Measurements from ENCODE around the gene PER1.
A peak's percentile ranks its signal among the peaks of the same experiment; 100 is the strongest.

The PER1 gene

DNA sequence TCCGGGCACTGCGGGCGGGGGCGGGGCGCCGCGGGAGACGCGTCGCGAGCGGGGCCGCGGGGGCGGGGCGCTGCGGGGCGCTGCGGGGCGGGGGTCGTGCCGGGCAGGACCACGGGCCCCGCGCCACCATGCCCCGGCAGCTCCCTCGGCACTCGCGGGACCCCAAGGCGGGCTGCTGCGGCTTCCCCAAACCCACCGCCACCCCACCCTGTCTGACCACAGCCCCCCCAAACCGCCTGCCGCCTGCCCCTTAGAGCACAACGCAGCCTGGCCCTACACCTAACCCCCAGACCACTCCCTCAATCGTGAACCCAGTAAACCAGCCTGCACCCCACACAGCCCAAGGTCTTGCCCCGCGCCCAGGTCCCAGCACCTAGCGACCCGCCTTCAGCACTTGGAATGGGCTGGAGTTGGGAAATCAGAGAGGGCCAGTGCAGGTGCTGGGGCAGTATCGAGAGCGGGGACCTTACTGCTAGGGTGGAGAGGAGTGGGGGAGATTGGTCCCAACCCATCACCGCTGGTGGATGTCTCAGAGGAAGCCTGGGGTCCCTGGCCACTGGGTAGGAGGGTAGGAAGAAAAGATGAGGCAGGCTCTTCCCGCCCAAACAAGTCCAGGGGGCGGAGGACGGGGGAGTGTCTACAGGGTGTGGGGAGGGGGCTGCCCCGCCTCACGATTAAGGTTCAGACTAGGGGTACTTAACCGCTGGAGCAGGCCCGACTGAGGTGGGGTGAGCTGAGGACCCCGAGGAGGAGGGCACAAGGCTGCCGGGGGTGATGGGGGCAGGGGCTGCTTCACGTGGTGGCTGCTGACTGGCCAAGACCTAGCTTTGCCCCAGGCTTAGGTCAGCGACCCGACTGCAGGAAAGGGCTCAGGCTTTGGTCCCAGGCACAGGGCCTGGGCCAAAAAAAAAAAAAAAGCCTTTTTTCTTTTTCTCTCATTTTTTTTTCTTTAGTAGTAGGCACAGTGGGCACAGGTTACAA lies 11.1 kb upstream of the PER1 start:
- TF ChIP-seq, protein P1, sequence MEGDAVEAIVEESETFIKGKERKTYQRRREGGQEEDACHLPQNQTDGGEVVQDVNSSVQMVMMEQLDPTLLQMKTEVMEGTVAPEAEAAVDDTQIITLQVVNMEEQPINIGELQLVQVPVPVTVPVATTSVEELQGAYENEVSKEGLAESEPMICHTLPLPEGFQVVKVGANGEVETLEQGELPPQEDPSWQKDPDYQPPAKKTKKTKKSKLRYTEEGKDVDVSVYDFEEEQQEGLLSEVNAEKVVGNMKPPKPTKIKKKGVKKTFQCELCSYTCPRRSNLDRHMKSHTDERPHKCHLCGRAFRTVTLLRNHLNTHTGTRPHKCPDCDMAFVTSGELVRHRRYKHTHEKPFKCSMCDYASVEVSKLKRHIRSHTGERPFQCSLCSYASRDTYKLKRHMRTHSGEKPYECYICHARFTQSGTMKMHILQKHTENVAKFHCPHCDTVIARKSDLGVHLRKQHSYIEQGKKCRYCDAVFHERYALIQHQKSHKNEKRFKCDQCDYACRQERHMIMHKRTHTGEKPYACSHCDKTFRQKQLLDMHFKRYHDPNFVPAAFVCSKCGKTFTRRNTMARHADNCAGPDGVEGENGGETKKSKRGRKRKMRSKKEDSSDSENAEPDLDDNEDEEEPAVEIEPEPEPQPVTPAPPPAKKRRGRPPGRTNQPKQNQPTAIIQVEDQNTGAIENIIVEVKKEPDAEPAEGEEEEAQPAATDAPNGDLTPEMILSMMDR (IDR thresholded peaks at IDR 0.05), result no peak
- Histone ChIP-seq H3K27me3 (no peaks in the 10 kb centered on the region), H3K4me1 (peaks cover 0 to 55% (median 41%) of the 10 kb centered on the region in 4 donors), H3K27ac (peak overlapping the region; percentile 99 to 100), H3K36me3 (peaks cover 0 to 21% (median 19%) of the 10 kb centered on the region in 3 donors), H3K9me3 (no peaks in the 10 kb centered on the region), H3K4me3 (peak overlapping the region; percentile 85 to 99)
- intact Hi-C loops (cut with DNase I; ENCODE audit: low total_unique reads), result loop anchor here (5.0 kb wide), 1 partner anchor 41 kb away; the partner anchor contains the start of gene HES7
- DNase-seq, result peak in 1 of 2 donors; percentile 77

DNA sequence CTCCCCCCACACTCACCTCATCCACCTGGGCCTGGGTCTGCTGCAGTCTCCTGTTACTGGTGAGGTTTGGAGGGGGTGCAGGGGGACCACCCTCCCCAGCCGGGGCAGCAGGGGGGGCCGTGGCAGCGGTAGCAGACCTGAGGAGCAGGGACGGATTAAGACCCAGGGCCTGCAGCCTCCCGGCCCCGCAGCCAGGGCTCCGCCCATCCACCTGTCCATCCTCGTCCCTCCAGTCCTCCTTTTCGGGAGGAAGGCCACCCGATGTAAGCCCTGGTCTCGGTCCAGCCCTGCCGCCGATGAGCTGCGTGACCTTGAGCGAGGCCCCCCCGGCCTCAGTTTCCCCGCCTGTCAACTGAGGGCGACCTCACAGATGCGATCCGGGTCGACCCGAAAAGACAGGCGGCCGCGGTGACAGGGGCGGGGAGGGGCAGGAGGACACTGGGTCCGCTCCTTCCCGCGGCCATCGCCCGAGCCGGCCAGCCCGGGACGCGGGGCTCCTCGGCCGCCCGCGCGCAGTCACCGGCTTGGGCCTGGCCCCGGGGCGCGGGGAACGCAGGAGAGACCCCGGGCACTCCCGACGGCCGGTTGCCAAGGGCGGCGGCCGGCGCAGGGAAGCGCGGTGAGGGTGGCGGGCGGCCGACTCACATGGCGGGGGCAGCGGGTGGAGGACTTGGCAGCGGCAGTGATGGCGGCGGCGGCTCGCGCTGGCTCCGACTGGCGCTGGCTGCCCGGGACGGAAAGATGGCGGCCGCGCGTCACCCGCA lies 10.2 kb upstream of the PER1 start, which contains the start of gene VAMP2:
Gene VAMP2, minus strand, starts transcription at position 716 of the 764 bp plus-strand sequence. Its CDS starts 69 bp downstream, at position 647.
- Histone ChIP-seq H3K4me3 (peak within 1 kb of the TSS; percentile 85 to 99), H3K27me3 (no peaks in the 10 kb centered on the region), H3K9me3 (no peaks in the 10 kb centered on the region), H3K36me3 (peaks cover 0 to 21% (median 19%) of the 10 kb centered on the region in 3 donors), H3K4me1 (peaks cover 0 to 63% (median 45%) of the 10 kb centered on the region in 4 donors), H3K27ac (peak within 1 kb of the TSS; percentile 99 to 100)
- peak; percentile 73 to 91 for DNase-seq
- TF ChIP-seq, protein P1 (IDR thresholded peaks at IDR 0.05), result no peak
- intact Hi-C loops (cut with DNase I; ENCODE audit: low total_unique reads), result loop anchor here (5.0 kb wide), 1 partner anchor 40 kb away; the partner anchor contains the start of gene HES7

DNA sequence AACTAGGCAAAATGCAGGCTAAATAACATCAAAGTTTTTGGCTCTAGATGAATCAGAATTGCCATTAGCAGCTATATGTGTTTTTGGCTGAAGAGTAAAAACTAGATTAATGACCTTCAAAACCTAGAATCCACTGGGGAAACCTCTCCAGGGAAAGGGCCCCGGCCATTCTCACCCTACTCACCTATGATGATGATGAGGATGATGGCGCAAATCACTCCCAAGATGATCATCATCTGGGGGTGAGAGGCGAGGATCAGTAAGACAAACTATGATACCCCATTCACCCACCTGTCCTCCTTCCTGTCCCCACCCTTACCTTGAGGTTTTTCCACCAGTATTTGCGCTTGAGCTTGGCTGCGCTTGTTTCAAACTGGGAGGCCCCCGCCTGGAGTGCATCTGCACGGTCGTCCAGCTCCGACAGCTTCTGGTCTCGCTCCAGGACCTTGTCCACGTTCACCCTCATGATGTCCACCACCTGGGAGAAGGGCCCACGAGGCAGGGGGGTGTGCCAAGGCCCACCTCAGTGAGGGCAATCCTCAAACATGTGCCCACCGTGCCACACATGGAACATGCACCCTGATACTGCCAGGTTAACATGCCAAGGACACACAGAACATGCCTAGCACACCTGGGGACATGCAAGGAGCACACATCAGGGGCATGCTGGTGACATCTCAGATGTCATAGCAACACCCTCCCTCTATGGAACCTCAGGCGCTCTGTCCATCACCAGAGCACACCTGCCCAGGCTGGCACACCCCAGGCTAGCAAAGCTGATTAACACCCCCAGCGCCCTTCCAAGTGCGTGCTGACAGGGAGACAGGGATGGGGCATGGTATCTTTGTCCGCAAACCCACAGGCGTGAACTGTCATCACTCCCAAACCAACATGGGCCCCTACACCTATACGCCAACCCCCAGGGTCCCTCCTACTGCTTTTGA lies 9.4 kb upstream of the PER1 start:
- intact Hi-C loops (cut with DNase I; ENCODE audit: low total_unique reads), result loop anchor here (2.0 to 5.0 kb wide), 2 partner anchors 25 to 39 kb away; partner anchors contain the start of gene HES7
- TF ChIP-seq, protein P1 (IDR thresholded peaks at IDR 0.05), result no peak
- DNase-seq, result no peak
- Histone ChIP-seq H3K4me1 (peaks cover 0 to 69% (median 45%) of the 10 kb centered on the region in 4 donors), H3K36me3 (peaks cover 0 to 21% (median 19%) of the 10 kb centered on the region in 3 donors), H3K27ac (peak overlapping the region; percentile 99 to 100), H3K4me3 (peak overlapping the region; percentile 85 to 99), H3K9me3 (no peaks in the 10 kb centered on the region), H3K27me3 (no peaks in the 10 kb centered on the region)

DNA sequence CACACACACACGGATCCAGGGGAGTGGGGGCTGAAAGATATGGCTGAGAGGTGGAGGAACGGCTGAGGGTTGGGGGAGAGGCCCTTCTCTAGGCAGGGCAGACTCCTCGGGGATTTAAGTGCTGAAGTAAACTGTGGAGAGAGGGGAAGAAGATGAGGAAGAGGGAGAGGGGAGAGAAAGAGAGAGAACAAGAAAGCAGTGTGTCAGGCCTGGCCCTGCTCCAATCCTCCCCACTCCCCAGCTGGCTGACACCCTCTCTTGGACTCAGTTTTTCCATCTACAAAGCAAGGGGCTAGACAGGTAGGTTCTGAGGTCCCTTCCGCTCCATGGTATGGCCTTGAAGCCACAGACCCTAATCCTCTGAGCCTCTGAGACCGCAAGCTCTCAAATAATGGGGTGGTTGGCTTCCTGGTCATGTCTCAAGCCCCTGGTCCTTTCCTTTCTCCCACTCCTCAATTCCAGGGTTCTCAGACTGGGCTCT lies 8.6 kb upstream of the PER1 start:
- intact Hi-C loops (cut with DNase I; ENCODE audit: low total_unique reads), result loop anchor here (2.0 to 5.0 kb wide), 2 partner anchors 24 to 38 kb away; partner anchors contain the start of gene HES7
- no peak for DNase-seq
- H3K9me3 ChIP-seq, result no peaks in the 10 kb centered on the region
- TF ChIP-seq, protein P1 (IDR thresholded peaks at IDR 0.05), result no peak
- H3K4me3 ChIP-seq, result peak overlapping the region; percentile 0 to 85
- no peaks in the 10 kb centered on the region for H3K27me3 ChIP-seq
- peaks cover 0 to 21% (median 19%) of the 10 kb centered on the region in 3 donors for H3K36me3 ChIP-seq
- peak overlapping the region; percentile 99 to 100 for H3K27ac ChIP-seq
- peaks cover 0 to 69% (median 45%) of the 10 kb centered on the region in 4 donors for H3K4me1 ChIP-seq
